ENCODE data around the gene ADSL. TPM values are rescaled to one million over a fixed set of nuclear protein-coding genes. Genes with fewer than 3 reads are reported as not detected.

Gene ADSL
- total and polyA plus RNA-seq, 9 of the 15 experiments (the other 6 are each of a cell fraction or from before 2014, with no cell fraction given): 112 to 322 (median 146) TPM

DNA sequence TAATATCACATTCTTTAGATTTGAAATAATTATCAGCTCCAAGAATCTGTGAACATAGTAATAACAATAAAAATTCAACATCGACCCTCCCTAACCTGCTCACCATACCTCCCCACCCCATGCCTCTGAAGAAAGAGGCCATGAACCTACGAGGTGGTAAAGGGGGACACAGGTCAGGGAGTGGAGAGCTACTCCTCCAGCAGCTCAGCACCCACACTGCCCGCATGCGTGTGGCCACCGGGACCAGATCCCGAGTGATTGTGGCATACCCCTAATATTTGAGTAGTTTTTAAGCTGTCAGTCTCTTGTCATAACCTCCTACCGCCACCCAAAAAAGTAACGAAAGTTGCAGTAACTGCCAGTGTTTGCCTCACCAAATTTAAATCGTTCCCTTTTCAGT lies 16.8 kb upstream of the ADSL start:
- Histone ChIP-seq H3K9ac (ENCODE audit: insufficient read depth in 1 of 2, low read depth in 2 of 2, low read length in 2 of 2) (peak overlapping the region in 1 of 2 experiments; percentile 84; a peak in 2 of 4 replicates), H3K9me3 (replicated peaks; ENCODE audit: control insufficient read depth, insufficient read depth, low read depth, low read length) (no peaks in the 10 kb centered on the region), H3K79me2 (ENCODE audit: control insufficient read depth, insufficient read depth, low read length) (no peaks in the 10 kb centered on the region), H3K36me3 (ENCODE audit: control insufficient read depth, insufficient read depth, low read length) (peaks cover 6% of the 10 kb centered on the region), H3K4me2 (ENCODE audit: insufficient read depth, low read length) (peak overlapping the region; percentile 71), H3K9me1 (ENCODE audit: control insufficient read depth, insufficient read depth, low read length) (no peaks in the 10 kb centered on the region), H3K4me1 (replicated peaks in 1 of 2; ENCODE audit: control insufficient read depth in 2 of 2, insufficient read depth in 2 of 2, low read length in 2 of 2) (peaks cover 7 to 27% of the 10 kb centered on the region in 2 experiments; a peak in 4 of 5 replicates), H4K20me1 (replicated peaks; ENCODE audit: control insufficient read depth, insufficient read depth, low read length) (peaks cover 5% of the 10 kb centered on the region), H3K4me3 (no peak overlapping the region), H3K27me3 (ENCODE audit: control insufficient read depth in 2 of 2, insufficient read depth in 2 of 2, low read length in 2 of 2) (no peaks in the 10 kb centered on the region), H3K27ac (ENCODE audit: extremely low read depth, low read depth, low read length) (peak overlapping the region; percentile 62; the same call in 2 of the 3 replicates), H2AFZ (ENCODE audit: low read depth, low read length) (no peak overlapping the region)
- WGBS (ENCODE audit: insufficient coverage, low coverage, missing lambda C conversion rate): 7% methylated on average over 9 of the region's 9 CpGs
- in situ Hi-C loops (cut with MboI): no loop called here
- TF ChIP-seq TEAD1 (CRISPR knock-in tag; IDR thresholded peaks at IDR 0.05) (no peak), KHSRP (IDR thresholded peaks at IDR 0.05) (no peak), RBBP5 (IDR thresholded peaks at IDR 0.05; ENCODE audit: borderline replicate concordance, insufficient read depth, low read length, poor library complexity, severe bottlenecking) (peak; percentile 55), TFAP4 (CRISPR knock-in tag; IDR thresholded peaks at IDR 0.05; ENCODE audit: borderline replicate concordance) (peak; percentile 22; the same call in 1 of the 2 replicates), MTA3 (IDR thresholded peaks at IDR 0.05; ENCODE audit: borderline replicate concordance) (0 out of 2 replicates have a peak, but pooled peaks have one; percentile 12), ATF1 (CRISPR knock-in tag; IDR thresholded peaks at IDR 0.05) (no peak), ATF1 (tag; IDR thresholded peaks at IDR 0.05) (0 out of 2 replicates have a peak, but pooled peaks have one; percentile 11), DPF2 (IDR thresholded peaks at IDR 0.05) (0 out of 2 replicates have a peak, but pooled peaks have one; percentile 2), SP1 (CRISPR knock-in tag; IDR thresholded peaks at IDR 0.05) (peak; percentile 35; the same call in 1 of the 2 replicates), SUPT5H (IDR thresholded peaks at IDR 0.05) (no peak), ZNF778 (CRISPR knock-in tag; IDR thresholded peaks at IDR 0.05) (no peak)
- TF ChIP-seq, protein P1, sequence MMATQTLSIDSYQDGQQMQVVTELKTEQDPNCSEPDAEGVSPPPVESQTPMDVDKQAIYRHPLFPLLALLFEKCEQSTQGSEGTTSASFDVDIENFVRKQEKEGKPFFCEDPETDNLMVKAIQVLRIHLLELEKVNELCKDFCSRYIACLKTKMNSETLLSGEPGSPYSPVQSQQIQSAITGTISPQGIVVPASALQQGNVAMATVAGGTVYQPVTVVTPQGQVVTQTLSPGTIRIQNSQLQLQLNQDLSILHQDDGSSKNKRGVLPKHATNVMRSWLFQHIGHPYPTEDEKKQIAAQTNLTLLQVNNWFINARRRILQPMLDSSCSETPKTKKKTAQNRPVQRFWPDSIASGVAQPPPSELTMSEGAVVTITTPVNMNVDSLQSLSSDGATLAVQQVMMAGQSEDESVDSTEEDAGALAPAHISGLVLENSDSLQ (IDR thresholded peaks at IDR 0.05): 0 out of 2 replicates have a peak, but pooled peaks have one; percentile 15
- TF ChIP-seq, protein P2, sequence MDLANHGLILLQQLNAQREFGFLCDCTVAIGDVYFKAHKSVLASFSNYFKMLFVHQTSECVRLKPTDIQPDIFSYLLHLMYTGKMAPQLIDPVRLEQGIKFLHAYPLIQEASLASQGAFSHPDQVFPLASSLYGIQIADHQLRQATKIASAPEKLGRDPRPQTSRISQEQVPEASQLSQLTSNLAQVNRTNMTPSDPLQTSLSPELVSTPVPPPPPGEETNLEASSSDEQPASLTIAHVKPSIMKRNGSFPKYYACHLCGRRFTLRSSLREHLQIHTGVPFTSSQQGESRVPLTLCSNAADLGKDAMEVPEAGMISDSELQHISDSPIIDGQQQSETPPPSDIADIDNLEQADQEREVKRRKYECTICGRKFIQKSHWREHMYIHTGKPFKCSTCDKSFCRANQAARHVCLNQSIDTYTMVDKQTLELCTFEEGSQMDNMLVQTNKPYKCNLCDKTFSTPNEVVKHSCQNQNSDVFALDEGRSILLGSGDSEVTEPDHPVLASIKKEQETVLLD (IDR thresholded peaks at IDR 0.05): 0 out of 2 replicates have a peak, but pooled peaks have one; percentile 22
- POLR2A ChIA-PET: interaction anchor here (0.6 to 1.5 kb wide), 6 partner anchors 8 to 702 kb away, joined by 3 to 5 read pairs (median 3); no protein-coding TSS in a partner anchor
- CTCF ChIA-PET (ENCODE audit: low intra/inter-chr PET ratio): interaction anchor here (0.6 kb wide), 1 partner anchor 283 kb away, joined by 9 read pairs; no protein-coding TSS in a partner anchor
- ATAC-seq (peak; percentile 70), FAIRE-seq (no peak), DNase-seq (ENCODE audit: extremely low read depth in 1 of 4, low spot score in 3 of 4) (peak in 1 of 4 experiments; percentile 28)
- intact Hi-C loops (cut with micrococcal nuclease): no loop called here
- BruUV-seq (replicated peaks): no TSS peak

Measured in K562 (cell line).